HFFc6 (cell line): ENCODE data around the gene LYVE1. TPM values are rescaled to one million over a fixed set of nuclear protein-coding genes. Genes with fewer than 3 reads are reported as not detected.
A peak's percentile ranks its signal among the peaks of the same experiment; 100 is the strongest.

Source experiments
- DNase-seq: peaks from one replicate; pipeline ENCODE4 v3.0.0-alpha.2; 2018
- H3K27ac Mint-ChIP-seq: 2 replicates; pipeline ENCODE4 v1.8.0; 2020; ENCODE audit warnings: mild to moderate bottlenecking, mixed read lengths
- H3K27me3 Mint-ChIP-seq: 2 replicates; pipeline ENCODE4 v1.8.0; 2021; ENCODE audit warnings: mild to moderate bottlenecking, moderate library complexity, mixed read lengths; ENCODE audit not compliant: insufficient read depth
- H3K36me3 Mint-ChIP-seq: 2 replicates; pipeline ENCODE4 v1.8.0; 2021; ENCODE audit warnings: low read depth, mixed read lengths
- H3K4me1 Mint-ChIP-seq: 2 replicates; pipeline ENCODE4 v1.8.0; 2020; ENCODE audit warnings: low read depth, mixed read lengths
- H3K4me3 Mint-ChIP-seq: 2 replicates; pipeline ENCODE4 v1.8.0; 2020; ENCODE audit warnings: mild to moderate bottlenecking, moderate library complexity, mixed read lengths
- H3K9me3 Mint-ChIP-seq: 2 replicates; pipeline ENCODE4 v1.8.0; 2020; ENCODE audit warnings: mild to moderate bottlenecking, mixed read lengths
- CTCF ChIP-seq: fragments of 200-600 bp; sonication (generic); IDR thresholded peaks from 2 replicates; pipeline ENCODE4 v1.5.0; 2021; ENCODE audit warnings: antibody characterized with exemption, mild to moderate bottlenecking
- total RNA-seq, 6 experiments: library from RNA; stranded (reverse); fragmentation: NEBNext Ultra II Directional; extraction: Animal tissue kit (Norgen Biotek cat#: 25700); gene quantifications; 2 replicates in 1 of 6; 3 replicates in 5 of 6; pipeline ENCODE4 v1.2.3, GENCODE V29; 2021

LYVE1 gene
- total RNA-seq, 6 experiments from 2014 or later, result 0.09 TPM; not detected in 5

GRCh38 chr11:10519630-10520029 is 48.8 kb downstream of the LYVE1 start:
- H3K36me3 Mint-ChIP-seq, result peaks cover 8% of the 10 kb centered on the region; the same call in 1 of the 2 replicates
- no peaks in the 10 kb centered on the region for H3K9me3 Mint-ChIP-seq
- H3K4me1 Mint-ChIP-seq, result peaks cover 22% of the 10 kb centered on the region
- no peak overlapping the region for H3K27ac Mint-ChIP-seq
- no peak for DNase-seq
- no peak for TF ChIP-seq CTCF
- no peaks in the 10 kb centered on the region for H3K27me3 Mint-ChIP-seq
- H3K4me3 Mint-ChIP-seq, result no peak overlapping the region

- no peak overlapping the region for H3K27ac Mint-ChIP-seq
- no peak for DNase-seq
- H3K4me3 Mint-ChIP-seq, result no peak overlapping the region
- H3K9me3 Mint-ChIP-seq, result no peaks in the 10 kb centered on the region
- peaks cover 8% of the 10 kb centered on the region; the same call in 1 of the 2 replicates for H3K36me3 Mint-ChIP-seq
- peaks cover 30% of the 10 kb centered on the region for H3K4me1 Mint-ChIP-seq
- TF ChIP-seq CTCF, result no peak
- H3K27me3 Mint-ChIP-seq, result no peaks in the 10 kb centered on the region
These were observed 49.6 kb downstream of the LYVE1 start for GRCh38 chr11:10518891-10519290.

GRCh38 chr11:10518123-10518522 is 50.3 kb downstream of the LYVE1 start:
- H3K4me1 Mint-ChIP-seq, result peaks cover 30% of the 10 kb centered on the region
- H3K27ac Mint-ChIP-seq, result no peak overlapping the region
- H3K36me3 Mint-ChIP-seq, result peaks cover 8% of the 10 kb centered on the region; the same call in 1 of the 2 replicates
- H3K4me3 Mint-ChIP-seq, result no peak overlapping the region
- no peak for DNase-seq
- TF ChIP-seq CTCF, result no peak
- H3K27me3 Mint-ChIP-seq, result no peaks in the 10 kb centered on the region
- H3K9me3 Mint-ChIP-seq, result no peaks in the 10 kb centered on the region

- no peak for TF ChIP-seq CTCF
- Mint-ChIP-seq H3K4me1 (peaks cover 30% of the 10 kb centered on the region), H3K9me3 (no peaks in the 10 kb centered on the region), H3K36me3 (no peaks in the 10 kb centered on the region; the same call in 1 of the 2 replicates), H3K4me3 (no peak overlapping the region), H3K27ac (no peak overlapping the region), H3K27me3 (no peaks in the 10 kb centered on the region)
- DNase-seq, result no peak
These were observed 53.0 kb downstream of the LYVE1 start for GRCh38 chr11:10515418-10515817.

GRCh38 chr11:10514709-10515108 is 53.8 kb downstream of the LYVE1 start:
- Mint-ChIP-seq H3K4me3 (no peak overlapping the region), H3K4me1 (peaks cover 30% of the 10 kb centered on the region), H3K27ac (peak overlapping the region; percentile 55), H3K27me3 (no peaks in the 10 kb centered on the region), H3K36me3 (no peaks in the 10 kb centered on the region; the same call in 1 of the 2 replicates), H3K9me3 (no peaks in the 10 kb centered on the region)
- no peak for DNase-seq
- TF ChIP-seq CTCF, result no peak

GRCh38 chr11:10514202-10514601 is 54.3 kb downstream of the LYVE1 start:
- peak; percentile 81 for TF ChIP-seq CTCF
- H3K9me3 Mint-ChIP-seq, result no peaks in the 10 kb centered on the region
- no peak overlapping the region for H3K4me3 Mint-ChIP-seq
- H3K27me3 Mint-ChIP-seq, result no peaks in the 10 kb centered on the region
- no peaks in the 10 kb centered on the region; the same call in 1 of the 2 replicates for H3K36me3 Mint-ChIP-seq
- no peak for DNase-seq
- H3K27ac Mint-ChIP-seq, result peak overlapping the region; percentile 55
- H3K4me1 Mint-ChIP-seq, result peaks cover 30% of the 10 kb centered on the region
